ENCODE results near the gene HNRNPA1.
"Not testable (repeated sequence)": the region's sequence is repeated elsewhere in the genome, so short reads cannot be mapped to it uniquely, and the experiment has no call there.

Gene HNRNPA1

DNA sequence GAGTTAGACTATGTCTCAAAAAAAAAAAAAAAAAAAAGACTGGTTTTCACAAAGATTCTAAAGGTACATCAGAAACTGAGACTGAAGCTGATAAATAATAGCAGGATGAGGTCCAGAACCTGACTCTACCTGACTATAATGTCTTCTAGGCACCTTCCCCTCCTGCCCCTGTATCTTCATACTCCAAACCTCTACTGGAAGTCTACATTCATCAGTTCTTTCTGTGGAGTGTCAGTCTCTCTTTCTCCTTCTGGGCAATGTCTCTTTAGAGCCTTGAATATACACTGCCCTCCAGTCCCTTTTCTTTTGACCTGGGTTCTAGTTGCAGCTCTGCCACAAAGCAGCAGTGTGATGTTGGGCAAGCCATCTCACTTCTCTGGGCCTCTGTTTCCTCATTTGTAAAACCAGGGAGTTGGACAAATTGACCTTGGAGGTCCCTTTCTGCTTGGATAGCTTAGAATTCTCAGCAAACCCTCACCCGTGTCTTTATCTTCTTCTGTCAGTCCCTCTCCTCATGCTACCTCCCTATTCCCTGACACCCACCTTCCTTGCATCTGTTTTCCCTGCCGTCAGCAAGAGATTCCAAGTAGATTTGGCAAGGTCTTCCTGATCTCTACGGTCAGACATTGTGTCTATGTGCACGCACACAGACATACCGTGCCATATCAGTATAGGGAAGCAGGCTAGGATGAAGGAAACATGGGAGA lies 16.0 kb downstream of the HNRNPA1 start:
- no peak for DNase-seq (ENCODE audit: low read depth in 1 of 2, low spot score in 1 of 2)

DNA sequence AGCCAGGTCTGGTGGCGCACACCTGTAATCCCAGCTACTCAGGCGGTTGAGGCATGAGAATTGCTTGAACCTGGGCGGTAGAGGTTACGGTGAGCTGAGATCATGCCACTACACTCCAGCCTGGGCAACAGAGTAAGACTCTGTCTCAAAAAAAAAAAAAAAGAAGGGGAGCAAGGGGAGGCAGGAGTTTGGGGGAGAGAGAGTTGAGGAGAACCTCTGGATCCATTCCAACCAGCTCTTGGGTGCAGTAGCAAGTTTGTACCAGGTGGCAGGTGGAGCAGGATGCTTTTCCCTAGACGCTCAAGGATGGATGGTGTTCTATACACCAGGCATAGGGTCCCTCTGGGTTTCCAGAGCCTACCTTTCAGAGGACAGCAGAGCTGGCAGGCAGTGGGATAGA lies 18.4 kb downstream of the HNRNPA1 start:
- no peak for DNase-seq (ENCODE audit: low read depth in 1 of 2, low spot score in 1 of 2)

DNA sequence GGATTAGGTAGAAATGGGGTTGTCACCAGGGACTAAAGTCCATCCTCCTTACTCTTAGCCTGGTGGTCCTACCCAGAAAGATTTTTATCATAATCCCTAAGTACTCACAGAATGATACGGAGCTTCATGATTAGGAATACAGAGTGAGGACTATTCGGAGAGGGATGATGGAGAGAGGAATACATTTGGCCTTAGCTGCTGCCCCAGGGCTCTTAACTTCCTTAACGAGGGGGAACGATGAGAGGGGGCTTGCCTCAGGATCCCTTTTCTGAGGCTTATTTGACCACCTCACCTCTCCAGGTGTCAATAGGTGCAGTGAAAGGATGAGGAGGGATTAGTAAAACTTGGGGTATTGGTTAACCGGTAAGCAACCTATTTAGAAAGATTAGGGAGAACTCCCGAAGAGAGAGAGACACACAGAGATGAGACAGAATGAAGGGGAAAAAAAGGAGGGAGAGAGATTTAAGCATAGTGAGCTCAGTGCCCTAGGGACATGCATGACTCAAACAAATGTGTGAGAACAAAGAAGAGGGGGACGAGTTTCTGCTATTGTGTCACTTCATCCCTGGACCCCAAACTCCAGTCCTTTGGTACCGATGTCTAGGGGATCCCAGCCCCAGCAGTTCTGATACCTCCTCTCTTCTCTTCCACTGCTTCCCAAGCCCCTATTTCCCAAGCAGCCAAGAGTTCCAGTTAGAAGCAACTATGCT lies 19.1 kb downstream of the HNRNPA1 start:
- no peak for DNase-seq (ENCODE audit: low read depth in 1 of 2, low spot score in 1 of 2)

DNA sequence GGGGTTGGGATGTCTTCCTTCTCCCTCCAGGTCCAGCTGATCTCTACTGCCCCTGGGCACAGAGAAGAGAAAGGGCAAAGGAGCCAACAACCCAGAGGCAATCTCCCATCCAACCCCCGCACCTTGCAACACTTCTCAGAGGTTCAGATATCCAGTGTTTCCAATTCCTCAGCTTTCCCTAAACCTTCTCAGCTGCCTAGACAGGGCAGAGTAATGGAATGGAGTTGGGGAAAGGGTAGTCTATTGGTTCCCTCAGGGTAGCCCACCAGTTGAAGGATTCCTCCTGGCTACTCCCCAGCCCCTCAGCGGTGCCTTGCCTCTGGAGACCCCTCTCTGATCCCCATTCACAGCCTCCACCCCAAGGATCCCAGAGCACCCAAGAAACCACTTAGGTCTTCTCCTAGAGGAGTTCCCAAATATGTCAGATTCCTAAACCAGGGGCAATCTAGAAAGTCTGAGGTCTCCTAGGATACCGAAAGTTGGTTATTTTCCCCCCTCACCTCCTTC lies 19.8 kb downstream of the HNRNPA1 start:
- DNase-seq (ENCODE audit: low read depth in 1 of 2, low spot score in 1 of 2), result no peak

DNA sequence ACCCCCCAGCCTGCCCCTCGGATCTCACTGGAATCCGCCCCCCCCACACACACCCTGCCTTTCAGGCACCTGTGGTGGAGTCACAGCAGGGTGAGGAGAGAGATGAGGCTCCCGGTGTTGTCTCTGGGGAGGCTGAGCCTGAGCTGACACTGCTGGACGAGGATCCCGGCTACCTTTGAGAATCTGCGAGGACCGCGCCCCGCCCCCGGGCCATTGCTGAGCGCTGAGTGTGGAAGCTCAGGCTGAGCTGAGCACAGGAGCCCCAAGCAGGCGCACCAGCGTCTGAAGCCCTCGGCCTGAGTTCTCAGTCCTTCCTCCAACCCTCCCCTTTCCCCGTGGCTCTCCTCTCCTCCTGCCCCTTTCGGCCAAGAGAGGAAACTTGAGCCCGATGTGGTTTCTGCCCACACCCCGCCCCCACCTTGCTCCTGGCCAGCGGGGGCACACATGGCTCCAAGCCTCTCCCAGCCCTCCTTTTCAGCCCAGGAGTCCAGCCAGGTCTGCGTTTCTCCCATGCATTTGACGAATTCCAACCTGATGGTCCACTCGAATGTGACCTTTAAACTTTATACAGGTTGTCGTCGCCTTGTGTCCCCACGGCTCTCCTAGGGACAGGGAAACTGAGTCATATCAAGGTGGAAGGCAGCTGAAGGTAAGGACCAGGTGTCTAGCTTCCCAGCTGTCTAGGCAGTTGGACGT lies 20.4 kb downstream of the HNRNPA1 start, which contains the start of gene NFE2:
NFE2 (minus strand) TSS at position 284 of the 696 bp plus-strand sequence. CDS start 5,767 bp downstream, outside the sequence.
- DNase-seq (ENCODE audit: low read depth in 1 of 2, low spot score in 1 of 2), result no peak

DNA sequence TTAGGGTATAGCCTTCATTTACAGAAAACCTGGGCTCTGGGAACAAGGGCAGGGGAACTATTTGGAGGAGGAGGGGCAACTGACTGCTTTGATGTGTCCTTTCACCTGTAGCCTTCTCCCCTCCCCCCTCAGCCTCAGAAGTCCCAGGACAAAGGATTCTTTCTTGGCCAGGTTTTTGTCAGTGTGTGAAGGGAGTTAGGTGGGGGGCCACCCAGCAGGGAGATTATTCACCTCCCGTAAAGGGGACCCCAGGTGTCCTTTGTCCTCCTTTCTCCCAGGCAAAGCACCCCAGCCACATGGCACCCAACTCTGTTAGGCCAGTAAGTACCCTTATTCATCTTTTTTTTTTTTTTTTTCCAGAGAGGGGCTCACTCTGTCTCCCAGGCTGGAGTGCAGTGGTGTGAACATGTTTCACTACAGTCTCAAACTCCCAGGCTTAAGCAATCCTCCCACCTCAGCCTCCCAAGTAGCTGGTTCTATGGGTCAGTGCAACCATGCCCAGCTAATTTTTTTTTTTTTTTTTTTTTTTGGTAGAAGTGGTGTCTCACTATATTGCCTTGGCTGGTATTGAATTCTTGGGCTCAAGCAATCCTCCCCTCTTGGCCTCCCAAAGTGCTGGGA lies 21.0 kb downstream of the HNRNPA1 start:
- DNase-seq (ENCODE audit: low read depth in 1 of 2, low spot score in 1 of 2), result no peak

DNA sequence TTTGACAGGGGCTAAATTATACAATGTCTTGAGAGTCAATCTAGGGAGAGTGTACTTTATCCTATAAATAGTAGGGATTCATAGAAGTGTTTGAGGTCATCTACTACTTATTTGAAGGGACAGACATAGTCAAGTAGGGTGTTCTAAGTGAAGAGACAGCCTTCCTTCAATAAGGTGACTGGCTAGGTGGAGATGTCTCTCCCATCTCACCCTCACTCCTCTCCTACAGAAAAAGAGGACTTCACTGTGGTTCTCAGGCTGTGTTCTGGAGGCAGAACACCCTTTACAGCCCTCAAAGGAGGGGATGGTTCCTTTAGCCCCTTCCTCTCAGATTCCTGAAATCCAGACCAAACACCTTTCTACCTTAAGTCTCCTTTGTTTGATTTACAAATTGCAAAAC lies 23.1 kb downstream of the HNRNPA1 start:
- DNase-seq (ENCODE audit: low read depth in 1 of 2, low spot score in 1 of 2), result no peak

DNA sequence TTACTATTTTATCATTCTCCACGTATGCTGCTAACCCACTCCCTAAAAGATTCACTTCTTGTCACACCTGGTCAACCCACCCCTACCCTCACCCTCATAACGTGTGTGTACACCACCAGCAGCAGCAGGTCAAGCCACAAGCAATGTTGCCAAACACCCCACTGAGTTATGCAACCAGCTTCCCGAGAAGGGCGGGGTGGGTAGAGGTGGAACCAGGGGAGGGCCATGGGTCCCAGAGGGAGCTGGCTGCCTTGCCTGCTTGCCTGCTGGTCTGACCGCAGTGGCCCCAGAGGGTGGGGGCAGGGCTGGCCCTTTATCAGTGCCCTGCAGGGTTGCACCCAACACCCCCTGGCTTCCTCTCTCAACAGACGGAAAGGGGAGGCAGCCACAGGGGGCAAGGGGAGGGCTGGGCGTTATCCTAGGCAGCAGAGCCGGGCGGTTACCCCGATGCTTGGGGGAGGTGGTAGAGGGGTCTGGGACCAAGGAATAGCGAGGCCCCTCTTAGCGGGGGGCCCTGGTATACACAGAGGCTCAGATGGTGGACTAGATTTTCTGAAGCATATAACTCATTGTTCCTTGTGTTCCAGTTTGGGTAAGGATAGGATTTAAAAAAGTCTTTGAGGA lies 23.8 kb downstream of the HNRNPA1 start:
- no peak for DNase-seq (ENCODE audit: low read depth in 1 of 2, low spot score in 1 of 2)

DNA sequence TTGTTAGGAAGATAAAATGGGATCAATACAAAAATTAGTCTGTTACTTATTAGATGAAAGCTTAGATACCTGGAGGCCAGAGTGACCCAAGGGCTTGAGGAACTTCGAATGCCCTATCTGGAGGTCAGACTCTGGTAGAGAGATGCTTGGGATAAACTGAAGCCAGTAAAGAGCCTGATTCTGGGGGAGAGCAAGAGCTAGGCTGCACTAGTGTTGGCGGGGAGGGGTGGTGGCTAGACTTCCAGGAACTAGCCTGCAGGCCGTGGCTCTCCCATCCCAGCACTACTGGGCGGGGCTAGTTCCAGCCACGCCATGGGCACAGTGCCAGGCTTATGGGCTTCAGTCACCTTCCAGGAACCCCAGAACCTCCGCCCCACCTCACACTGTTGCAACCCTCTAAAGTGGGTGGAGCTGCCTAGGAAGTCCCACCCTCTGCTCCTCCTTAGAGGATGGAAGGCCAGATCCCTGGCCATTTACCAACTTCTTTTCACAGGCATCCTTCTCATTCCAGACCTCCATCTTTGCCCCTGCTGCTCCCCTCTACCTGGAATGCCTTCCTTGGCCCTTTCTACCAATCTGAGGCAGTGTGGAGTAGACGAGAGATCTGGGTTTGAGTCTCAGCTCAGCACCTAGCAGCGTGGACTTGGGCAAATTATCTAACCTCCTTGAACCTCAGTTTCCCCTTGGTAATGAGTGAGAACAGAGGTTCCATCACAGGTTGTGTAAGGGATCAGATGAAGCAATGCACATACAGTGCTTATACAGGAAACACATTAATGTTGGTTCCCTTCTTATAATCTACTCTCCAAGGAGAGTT lies 26.6 kb downstream of the HNRNPA1 start:
- no peak for DNase-seq (ENCODE audit: low read depth in 1 of 2, low spot score in 1 of 2)

DNA sequence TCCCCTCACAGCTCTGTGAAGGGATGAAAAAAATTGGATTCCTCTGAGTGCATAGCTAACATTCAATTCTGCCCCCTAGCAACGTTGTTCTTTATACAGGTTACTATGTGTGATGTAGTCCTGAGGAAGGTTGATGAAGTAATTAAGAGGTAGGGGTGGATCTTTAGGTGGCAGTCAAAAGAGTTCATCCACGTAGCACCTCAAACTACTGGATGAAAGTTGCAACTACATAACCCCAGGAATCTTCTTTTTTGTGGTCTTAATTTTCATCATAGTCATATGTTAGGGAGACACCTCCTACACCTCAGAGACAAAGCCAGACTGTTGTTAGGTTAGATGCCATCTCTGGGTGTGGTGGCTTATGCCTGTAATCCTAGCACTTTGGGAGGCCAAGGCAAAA lies 30.5 kb downstream of the HNRNPA1 start:
- no peak for DNase-seq (ENCODE audit: low read depth in 1 of 2, low spot score in 1 of 2)

DNA sequence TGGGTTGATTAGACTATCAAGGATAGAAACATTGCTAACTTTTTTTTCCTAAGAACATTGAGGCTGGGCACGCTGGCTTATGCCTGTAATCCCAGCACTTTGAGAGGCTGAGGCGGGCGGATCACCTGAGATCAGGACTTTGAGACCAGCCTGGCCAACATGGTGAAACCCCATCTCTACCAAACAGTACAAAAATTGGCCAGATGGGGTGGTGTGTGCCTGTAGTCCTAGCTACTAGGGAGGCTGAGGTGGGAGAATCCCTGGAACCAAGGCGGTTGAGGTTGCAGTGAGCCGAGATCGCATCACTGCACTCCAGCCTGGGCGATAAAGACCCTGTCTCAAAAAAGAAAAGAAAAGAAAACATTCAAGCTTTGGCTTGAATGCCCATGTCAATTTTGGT lies 31.8 kb downstream of the HNRNPA1 start:
- DNase-seq (ENCODE audit: low read depth in 1 of 2, low spot score in 1 of 2), result not testable (repeated sequence)

DNA sequence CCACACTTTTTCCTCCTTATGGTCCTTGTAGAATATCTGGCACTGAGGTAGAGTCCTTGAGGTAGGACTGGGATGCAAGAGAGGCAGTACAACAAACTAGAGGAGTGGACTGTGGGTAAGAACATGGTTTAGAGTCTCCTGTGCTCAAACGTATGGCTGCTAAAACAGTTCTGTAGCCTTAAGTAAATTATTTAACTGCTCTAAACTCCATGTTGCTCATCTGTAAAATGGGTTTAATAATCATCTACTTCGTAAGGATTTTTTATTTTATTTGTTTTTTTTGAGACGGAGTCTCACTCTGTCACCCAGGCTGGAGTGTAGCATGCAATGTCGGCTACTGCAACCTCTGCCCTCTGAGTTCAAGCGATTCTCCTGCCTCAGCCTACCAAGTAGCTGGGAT lies 40.8 kb downstream of the HNRNPA1 start:
- DNase-seq (ENCODE audit: low read depth in 1 of 2, low spot score in 1 of 2), result no peak

DNA sequence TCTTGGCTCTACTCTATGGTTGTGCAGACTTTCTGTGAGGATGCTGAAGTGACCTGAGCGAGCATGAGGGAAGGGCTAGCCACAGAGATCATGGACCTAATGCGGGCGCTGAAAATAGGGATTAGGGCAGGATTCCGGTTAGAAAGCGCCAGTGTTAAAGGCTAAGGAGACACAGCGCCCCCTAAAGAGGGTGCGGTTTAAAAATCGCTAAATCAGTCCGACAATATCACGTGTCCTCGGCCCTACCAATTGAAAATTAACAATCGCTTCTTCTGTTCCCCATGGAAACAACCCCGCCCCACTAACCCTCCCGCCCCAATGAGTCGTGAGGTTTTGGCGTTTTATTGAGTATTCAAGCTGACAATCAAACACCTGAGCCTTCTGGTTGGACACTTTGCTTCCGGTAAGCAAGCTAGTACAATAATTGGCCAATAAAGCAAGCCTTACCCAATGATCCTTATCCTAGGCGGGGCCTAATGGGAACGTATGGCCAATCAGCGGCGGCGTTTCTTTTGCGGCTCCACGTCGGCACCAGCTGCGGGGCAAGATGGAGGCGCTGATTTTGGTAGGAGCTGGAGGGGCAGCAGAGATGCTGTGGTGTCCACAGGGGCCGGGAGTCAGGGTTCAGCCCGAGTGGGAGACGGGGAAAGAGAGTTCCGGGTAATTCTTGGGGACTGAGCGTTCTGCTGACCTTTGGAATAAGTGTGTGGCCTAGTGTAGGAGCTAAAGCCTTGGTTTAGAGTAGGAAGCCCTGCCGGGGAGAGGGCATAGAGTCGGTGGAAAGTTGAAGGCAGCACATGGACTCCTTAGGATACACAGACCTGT lies 44.3 kb downstream of the HNRNPA1 start, which contains the start of gene COPZ1:
COPZ1 (plus strand) TSS at position 515 of the 825 bp plus-strand sequence; CDS start at position 548, 33 bp downstream.
- DNase-seq (ENCODE audit: low read depth in 1 of 2, low spot score in 1 of 2), result peak; percentile 81 to 95

DNA sequence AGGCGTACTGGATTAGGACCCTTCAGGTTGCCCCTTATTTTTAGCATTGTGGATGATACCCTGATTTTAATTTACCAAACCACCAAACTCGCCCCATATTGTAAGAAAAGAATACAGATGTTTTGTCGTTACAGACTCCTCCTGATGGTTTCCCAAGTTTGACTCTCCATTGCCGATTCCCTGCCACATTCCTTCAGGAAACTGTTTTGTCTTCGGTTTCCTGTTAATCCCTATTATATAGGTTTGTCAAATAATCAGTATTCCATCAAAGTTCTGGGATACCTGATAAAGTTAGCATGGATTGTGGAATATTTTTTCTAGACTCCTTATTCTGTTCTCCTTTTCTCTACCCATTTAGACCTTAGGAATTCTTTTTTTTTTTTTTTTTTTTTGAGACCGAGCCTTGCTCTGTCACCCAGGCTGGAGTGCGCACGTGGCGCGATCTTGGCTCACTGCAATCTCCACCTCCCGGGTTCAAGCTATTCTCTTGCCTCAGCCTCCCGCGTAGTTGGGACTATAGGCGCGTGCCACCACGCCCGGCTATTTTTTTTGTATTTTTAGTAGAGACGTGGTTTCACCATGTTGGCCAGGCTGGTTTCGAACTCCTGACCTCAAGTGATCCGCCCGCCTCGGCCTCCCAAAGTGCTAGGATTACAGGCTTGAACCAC lies 45.0 kb downstream of the HNRNPA1 start:
- not testable (repeated sequence) for DNase-seq (ENCODE audit: low read depth in 1 of 2, low spot score in 1 of 2)

DNA sequence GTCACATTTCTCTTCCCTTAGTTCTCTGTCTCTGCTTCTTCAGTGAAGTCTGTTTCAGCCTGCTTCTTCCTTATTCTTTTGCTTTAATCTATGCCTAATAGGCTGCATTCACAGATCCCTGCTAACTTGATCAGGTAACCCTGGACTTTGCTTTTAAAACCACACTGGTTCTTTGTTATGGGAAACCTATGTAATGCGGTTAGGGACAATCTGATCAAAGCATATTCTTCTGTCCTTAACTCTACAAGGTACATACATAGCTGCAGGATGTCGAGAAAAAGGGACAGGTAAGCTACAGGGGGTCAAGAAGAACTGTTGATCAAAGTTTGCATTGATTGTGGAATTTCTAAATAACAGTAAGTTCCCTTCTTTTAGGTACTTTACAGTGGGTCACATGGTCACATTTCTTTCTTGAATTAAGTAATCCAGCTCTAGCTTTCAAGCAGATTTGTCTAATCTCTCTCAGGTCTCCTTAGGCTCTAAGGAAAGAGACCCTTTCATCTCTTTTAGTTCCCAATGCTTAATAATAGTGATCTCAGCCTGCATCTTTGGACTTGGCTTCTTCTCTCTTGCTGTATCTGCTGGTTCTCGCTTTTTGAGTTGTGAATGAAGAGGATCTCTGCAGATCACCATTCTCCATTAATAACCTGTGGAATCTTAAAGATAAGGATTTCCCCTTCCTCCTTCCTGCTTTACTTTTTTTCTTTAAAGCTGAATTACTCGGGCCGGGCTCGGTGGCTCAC lies 48.2 kb downstream of the HNRNPA1 start:
- no peak for DNase-seq (ENCODE audit: low read depth in 1 of 2, low spot score in 1 of 2)

DNA sequence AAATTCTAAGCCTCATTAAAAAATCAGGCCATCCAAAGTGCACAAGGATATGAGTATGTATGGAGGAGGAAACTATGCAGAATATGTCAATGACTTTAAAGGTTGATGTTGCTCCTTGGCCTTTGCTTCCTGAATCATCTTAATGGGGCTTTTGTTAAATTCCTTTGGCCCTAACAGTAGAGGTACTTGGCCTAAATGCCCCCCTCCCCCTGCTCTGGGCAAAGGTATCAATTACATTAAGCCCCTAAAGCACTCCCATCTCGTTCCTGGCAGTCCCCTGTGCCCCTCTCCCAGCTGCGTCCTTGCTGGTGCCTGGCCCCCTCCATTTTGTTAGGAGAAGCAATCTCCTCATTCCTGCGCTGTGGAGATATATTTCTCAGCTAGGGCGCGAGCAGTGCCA lies 49.2 kb downstream of the HNRNPA1 start:
- no peak for DNase-seq (ENCODE audit: low read depth in 1 of 2, low spot score in 1 of 2)

DNA sequence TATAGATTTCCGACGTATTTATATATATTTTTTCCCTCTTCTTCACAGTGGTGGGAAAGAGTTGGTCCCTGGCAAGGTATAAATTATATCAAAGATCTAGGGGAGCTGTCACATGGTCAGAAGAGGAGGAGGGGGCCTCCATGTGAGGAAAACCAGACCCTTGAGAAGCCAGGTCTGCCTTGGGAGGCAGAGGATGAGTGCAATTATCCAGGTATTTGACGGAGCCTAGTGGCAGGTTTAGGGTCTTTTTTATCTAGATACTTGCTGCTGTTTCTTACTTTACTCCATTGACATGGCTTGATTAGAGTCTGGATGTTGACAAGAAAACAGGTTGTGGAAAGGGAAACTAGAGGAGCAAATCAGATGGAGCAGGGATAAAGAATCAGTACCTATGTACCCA lies 49.9 kb downstream of the HNRNPA1 start:
- no peak for DNase-seq (ENCODE audit: low read depth in 1 of 2, low spot score in 1 of 2)

DNA sequence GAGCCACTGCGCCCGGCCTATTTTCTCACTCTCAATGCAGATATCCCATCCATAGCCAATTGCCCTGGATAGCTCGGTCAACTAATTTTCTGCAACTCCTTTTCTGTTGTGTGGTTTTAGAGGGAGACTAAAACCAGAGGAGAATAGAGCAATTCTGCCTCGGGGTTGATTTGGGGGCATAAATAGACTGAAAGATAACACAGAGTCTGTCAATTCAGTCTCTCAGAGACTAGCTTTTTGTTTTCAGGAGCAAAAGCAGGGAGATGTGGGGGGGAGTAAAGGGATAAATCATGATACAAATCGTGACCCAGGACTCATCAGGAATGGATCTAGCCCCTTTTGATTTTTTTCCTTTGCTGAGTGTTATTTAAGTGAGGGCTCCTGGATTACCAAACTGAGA lies 50.9 kb downstream of the HNRNPA1 start:
- DNase-seq (ENCODE audit: low read depth in 1 of 2, low spot score in 1 of 2), result no peak

Data from activated CD4-positive, alpha-beta T cell treated with anti-CD3 and anti-CD28 coated beads, Interleukin-2, amount 50 U/mL, for 24 hours (primary cell).